HEK293 (cell line): ENCODE measurements around the gene ZC3H8.

Experiments used
- MYNN ChIP-seq: fragments of 450-650 bp; formaldehyde crosslinking; IDR thresholded peaks from 2 replicates; pipeline ENCODE4 v1.5.1; 2016; ENCODE audit warnings: missing biosample characterization, missing genetic modification characterization, borderline replicate concordance
- ZNF184 ChIP-seq: fragments of 450-650 bp; IDR thresholded peaks from 2 replicates; pipeline ENCODE4 v1.5.1; 2018; ENCODE audit warnings: missing biosample characterization, mild to moderate bottlenecking, missing genetic modification characterization
- ZNF274 ChIP-seq, 2 experiments: fragments of 200-500 bp in 1 of 2; fragments of 450-650 bp in 1 of 2; sonication (Bioruptor generic) in 1 of 2; formaldehyde crosslinking in 1 of 2; IDR thresholded peaks; 2 replicates each; pipeline versions ENCODE4 v1.5.1 to v1.6.1; 2014 to 2016; ENCODE audit warnings: borderline replicate concordance in 1 of 2, inconsistent platforms in 1 of 2, low read length in 1 of 2, missing biosample characterization in 1 of 2, missing genetic modification characterization in 1 of 2
- TF ChIP-seq, protein P1 (sequence below): fragments of 450-650 bp; formaldehyde crosslinking; IDR thresholded peaks from 2 replicates; pipeline ENCODE4 v1.5.1; 2017; ENCODE audit warnings: missing biosample characterization, missing genetic modification characterization

DNA sequence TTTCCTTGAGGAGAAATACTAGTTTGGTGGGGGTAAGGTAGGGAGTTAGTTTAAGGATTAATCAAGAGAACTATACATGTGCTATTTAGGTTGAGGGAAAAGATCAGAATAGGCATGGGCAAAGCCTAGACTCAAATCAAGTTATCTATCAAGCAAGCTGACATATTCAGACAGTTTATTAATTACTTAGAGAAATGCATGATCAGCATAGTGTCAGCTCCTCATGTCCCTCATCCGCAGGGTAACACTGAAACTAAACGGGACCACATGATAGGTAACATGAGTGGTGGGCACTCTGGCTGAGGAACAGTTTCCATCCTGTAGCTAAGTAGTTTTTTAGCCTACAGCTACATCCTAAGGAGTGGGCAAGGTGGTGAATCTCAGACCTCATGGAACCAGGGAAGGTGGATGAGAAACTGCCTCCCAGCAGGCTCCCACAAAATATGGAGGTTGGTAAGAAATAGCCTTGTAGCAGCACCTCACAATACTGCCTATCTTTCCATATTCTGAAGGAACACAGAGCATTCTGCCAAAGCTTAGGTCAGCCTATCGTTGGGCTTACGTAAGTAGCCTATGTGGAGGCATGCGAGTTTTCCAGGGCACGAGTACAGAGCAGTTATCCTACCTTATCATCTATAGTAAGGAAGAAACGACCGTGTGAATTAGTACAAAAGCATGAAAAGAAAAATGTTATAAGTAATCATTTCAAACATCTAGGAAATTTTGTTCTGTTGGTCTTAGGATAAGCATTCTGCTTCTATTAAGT, 39.0 kb upstream of the ZC3H8 start:
- TF ChIP-seq, protein P1, sequence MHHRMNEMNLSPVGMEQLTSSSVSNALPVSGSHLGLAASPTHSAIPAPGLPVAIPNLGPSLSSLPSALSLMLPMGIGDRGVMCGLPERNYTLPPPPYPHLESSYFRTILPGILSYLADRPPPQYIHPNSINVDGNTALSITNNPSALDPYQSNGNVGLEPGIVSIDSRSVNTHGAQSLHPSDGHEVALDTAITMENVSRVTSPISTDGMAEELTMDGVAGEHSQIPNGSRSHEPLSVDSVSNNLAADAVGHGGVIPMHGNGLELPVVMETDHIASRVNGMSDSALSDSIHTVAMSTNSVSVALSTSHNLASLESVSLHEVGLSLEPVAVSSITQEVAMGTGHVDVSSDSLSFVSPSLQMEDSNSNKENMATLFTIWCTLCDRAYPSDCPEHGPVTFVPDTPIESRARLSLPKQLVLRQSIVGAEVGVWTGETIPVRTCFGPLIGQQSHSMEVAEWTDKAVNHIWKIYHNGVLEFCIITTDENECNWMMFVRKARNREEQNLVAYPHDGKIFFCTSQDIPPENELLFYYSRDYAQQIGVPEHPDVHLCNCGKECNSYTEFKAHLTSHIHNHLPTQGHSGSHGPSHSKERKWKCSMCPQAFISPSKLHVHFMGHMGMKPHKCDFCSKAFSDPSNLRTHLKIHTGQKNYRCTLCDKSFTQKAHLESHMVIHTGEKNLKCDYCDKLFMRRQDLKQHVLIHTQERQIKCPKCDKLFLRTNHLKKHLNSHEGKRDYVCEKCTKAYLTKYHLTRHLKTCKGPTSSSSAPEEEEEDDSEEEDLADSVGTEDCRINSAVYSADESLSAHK (tag by site-specific recombination) = no peak
- TF ChIP-seq MYNN = no peak
- no peak for TF ChIP-seq ZNF184 (tag by site-specific recombination)
- TF ChIP-seq ZNF274 (IDR thresholded peaks at IDR 0.05; ENCODE audit: low read length) = no peak
- TF ChIP-seq ZNF274 (tag by site-specific recombination; IDR thresholded peaks at IDR 0.05; ENCODE audit: borderline replicate concordance) = no peak
